IPS-11a (cell line): ENCODE results near the gene SALL1.

Source experiments
- H3K4me3 ChIP-seq: one replicate; pipeline ENCODE4 v1.5.1; 2013; ENCODE audit warnings: low read depth, low read length, control low read depth

Gene SALL1

GRCh38 chr16:51150888-51151320, at the start of gene SALL1:
SALL1 (minus strand) TSS chr16:51151270; CDS start chr16:51151241, 29 bp downstream.
- H3K4me3 ChIP-seq: peak within 1 kb of the TSS; percentile 88

DNA sequence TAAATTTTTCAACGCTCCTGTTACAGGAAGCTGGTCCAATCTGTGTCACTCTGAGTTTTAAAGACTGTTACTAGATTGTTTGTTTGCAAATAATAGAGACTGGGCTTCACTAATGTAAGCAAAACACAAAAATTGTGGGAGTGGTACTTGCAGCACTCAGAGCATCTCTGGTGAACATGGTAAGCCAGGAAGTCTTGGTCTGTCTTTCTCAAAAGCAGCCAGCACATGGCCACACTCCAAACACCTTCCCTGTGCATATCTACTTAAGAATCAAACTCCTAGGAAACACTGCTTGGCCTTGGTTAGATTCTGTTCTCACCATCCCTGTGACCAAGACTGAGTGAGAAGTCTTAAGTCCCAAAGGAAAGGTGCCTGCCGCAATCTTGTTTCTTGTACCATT, 49.7 kb upstream of the SALL1 start:
- no peak overlapping the region for H3K4me3 ChIP-seq

DNA sequence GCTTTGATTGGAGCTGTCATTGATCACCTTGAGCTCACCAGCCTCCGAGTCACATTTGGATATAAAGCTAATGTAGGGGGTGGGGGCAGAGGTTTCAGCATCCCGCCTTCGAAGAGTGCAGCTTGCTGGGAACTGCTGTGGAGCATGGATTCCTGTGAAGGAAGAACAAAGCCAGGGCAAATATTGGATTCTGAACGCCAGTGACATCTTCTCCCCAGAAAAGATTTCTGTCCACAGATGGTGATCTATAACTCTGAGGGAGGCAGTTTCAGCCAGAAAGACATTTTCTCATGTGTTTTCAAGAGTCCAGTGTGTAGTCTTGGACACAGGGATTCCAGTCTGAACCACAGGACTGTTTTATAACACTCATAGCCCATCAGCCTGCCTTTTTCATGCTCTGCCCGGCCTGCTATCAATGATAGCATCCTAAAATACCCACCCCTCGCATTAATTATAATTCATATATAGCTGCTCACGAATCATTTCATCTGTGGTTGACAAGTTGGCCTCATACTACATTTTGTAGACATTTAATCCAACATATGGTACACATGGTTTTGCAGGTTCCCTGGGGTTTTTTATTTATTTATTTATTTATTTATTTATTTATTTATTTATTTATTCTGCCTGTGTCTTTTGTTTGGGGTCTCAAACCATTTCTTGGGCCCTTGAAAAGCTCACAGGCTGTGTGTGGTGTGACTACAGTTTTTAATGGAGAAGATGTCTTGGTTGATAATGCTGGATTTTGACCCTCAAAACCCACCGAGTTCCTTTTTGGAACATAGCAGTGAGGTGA, 47.1 kb upstream of the SALL1 start:
- no peak overlapping the region for H3K4me3 ChIP-seq

DNA sequence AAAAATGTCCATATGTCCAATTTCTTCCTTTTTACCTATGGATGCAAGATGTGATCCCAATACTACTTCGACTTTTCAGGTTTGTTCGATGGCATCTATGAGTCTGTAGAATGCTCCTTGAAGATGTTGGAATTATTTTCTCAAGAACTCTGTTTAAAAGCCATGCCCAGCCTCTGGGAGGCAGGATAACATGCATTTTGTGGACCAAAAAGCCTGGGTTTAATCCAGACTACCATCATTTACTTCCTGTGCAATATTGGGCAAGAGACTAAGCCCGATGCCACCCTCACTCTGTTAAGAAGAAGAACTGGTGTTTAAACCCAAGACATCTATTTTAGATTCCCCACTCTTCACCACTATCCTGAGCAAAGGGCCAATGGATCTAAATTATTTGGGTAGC, 42.8 kb upstream of the SALL1 start:
- H3K4me3 ChIP-seq: no peak overlapping the region

- H3K4me3 ChIP-seq: no peak overlapping the region
Measured at GRCh38 chr16:51184702-51185433, 33.8 kb upstream of the SALL1 start.

DNA sequence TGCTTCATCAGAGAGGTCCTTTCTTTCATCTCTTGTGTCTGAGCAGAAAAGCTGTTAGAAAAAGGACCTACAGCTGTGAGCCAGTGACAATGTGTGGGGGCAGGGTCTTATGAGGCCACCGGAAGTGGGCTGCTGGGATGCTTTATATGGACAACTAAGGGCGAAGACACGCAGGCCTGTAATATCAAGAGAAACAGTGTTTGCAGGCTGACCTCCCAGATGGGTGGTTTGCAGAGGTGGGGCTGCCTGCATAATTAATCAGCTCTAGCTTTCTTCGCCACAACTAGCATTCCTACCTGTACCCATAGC, 30.4 kb upstream of the SALL1 start:
- no peak overlapping the region for H3K4me3 ChIP-seq

GRCh38 chr16:51180719-51181502, 29.8 kb upstream of the SALL1 start:
- no peak overlapping the region for H3K4me3 ChIP-seq

DNA sequence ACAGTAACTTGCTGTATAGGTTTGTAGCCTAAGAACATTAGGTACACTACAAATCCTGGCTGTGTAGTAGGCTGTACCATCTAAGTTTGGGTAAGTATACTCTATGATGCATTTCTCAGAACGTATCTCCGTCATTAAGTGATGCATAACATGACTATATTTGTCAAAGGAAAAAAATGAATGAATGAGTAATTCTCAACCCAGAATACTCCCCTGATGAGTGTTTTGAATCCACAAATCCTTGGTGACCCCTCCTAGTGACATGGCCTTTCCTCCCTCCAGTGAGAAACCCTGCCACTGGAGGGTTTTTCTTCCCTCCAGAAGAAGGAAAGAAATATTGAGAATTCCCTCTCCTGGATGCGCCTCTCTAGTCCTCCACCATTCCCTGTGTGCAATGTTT, 24.0 kb upstream of the SALL1 start:
- no peak overlapping the region for H3K4me3 ChIP-seq

GRCh38 chr16:51172368-51172767, 21.3 kb upstream of the SALL1 start:
- no peak overlapping the region for H3K4me3 ChIP-seq

- H3K4me3 ChIP-seq: no peak overlapping the region
Measured at GRCh38 chr16:51168755-51169154, 17.7 kb upstream of the SALL1 start.

- H3K4me3 ChIP-seq: no peak overlapping the region
Measured at GRCh38 chr16:51167170-51167895, 16.3 kb upstream of the SALL1 start.

- no peak overlapping the region for H3K4me3 ChIP-seq
Measured at GRCh38 chr16:51166541-51166940, 15.5 kb upstream of the SALL1 start.

DNA sequence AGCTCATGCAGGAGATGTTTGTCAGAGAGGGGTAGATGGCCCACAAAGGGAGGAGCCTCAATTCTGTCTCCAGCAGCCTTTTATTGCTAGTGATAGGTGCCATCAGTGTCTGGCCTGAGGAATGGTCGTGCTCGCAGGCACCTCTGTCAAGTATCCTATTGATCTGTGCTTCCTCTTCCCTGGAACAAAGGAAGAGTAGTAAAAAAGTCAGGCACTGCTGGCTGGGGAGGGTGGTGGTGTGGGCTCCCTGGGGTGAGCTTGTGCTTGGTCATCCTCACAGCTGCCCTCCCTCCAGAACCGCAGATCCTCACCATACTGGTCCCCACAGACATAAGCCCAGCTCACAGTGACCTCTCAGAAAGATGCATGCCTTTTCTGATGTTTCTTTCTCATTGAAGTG, 15.0 kb upstream of the SALL1 start:
- H3K4me3 ChIP-seq: no peak overlapping the region

DNA sequence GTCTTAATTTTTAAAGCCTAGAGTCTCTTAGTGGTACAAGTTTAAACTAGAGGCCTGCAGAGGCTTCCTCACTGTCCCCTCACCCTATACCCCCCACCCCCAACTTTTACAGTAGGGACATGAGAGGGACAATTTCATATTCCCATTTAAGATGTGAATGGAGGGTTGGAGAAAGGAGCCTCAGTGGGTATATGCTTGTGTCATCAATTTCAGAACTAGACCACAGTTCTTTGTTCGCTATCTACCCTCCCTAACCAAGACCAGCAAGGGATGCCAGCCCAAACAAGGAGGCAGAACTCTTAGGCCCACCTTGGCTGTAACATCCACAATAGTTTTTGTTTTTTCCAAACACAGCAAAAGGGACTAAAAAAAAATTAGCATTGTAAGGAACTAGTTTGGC, 14.0 kb upstream of the SALL1 start:
- no peak overlapping the region for H3K4me3 ChIP-seq

GRCh38 chr16:51164574-51164973, 13.5 kb upstream of the SALL1 start:
- H3K4me3 ChIP-seq: no peak overlapping the region

GRCh38 chr16:51163894-51164566, 13.0 kb upstream of the SALL1 start:
- no peak overlapping the region for H3K4me3 ChIP-seq

DNA sequence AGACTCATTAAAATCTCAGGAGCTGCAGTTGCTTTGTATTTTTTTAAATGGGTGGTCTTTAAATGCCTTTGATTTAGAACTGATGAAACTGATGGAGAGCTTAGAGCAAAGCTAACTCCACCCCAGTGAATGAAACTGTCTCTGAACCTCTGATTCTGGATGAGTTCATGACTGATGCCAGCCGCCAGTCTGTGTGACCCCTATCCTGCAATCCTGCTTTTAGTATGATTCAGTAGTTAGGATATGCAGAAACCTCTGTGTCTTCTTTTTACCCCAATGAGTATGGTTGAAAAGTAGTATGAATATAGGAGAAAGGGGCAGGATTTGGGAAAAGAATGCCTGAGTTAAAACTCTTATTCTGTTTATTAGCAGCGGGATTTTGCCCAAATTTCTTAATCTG, 12.3 kb upstream of the SALL1 start:
- H3K4me3 ChIP-seq: no peak overlapping the region

DNA sequence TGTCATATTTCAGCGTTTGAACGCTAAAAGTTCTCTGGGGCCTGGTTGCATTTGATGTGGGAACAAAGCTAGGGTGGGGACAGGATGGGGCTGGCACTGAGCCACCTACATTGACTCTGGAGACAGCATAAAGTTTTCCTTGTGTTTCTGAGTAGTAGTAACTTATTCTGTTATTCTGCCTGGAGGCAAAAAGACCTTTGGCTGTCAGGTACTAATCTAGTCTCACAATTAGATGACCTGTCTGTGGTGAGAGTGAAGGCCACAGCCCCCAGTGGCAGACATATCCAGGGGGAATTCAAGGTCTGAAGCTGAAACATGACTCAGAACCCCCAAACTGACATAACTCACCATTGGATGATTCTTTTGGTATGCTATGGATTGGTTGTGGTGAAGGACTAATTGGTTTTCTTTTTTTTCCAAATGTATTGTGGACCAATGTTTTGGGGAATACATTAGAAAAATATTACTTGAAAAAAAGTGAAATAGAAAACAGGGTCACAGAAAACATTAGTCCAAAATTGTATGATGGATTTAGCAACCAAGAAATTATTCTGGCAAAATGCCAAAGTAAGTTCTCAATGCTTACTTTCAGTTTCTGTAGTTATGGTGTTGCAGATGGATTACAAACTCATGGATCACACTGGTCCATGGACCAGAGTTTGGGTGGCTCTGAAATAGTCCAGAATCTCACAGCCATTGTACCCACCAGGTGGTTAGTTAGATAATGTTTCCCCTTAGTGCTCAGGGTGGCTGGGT, 10.5 kb upstream of the SALL1 start:
- no peak overlapping the region for H3K4me3 ChIP-seq

DNA sequence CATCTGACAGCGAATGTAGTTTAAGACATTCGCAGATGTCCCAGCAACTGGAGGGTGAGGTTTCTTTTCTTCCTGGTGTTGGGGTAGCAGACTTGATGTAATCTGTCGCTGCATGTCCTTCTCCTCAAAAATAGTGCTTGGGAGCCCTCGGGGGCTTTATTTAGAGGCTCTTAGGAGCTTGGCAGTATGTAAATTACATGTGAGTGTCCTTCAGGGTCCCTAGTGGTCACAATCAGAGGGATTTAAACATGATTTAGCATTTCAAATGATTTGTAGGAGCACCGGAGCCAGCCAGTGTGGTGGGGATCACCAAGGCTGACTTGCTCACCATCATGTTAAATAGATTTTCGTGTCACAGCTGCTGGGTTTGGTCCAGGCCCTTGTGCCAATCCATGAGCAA, 8.8 kb upstream of the SALL1 start:
- no peak overlapping the region for H3K4me3 ChIP-seq

- no peak overlapping the region for H3K4me3 ChIP-seq
Measured at GRCh38 chr16:51159296-51159695, 8.2 kb upstream of the SALL1 start.
